Measurements from ENCODE around the gene DYNC2H1. TPM values are rescaled to one million over a fixed set of nuclear protein-coding genes. Genes with fewer than 3 reads are reported as not detected.

The DYNC2H1 gene
- total RNA-seq, 1 donor from 2014 or later = 17.2 TPM

GRCh38 chr11:103499710-103500340 is 390.6 kb downstream of the DYNC2H1 start:
- no peak overlapping the region for H3K4me3 ChIP-seq (ENCODE audit: insufficient read depth, low read depth, low read length)
- no peaks in the 10 kb centered on the region for H3K9me3 ChIP-seq (ENCODE audit: insufficient read depth, low read depth, low read length)
- H3K79me2 ChIP-seq (ENCODE audit: insufficient read depth, low read length) = no peaks in the 10 kb centered on the region
- H3K4me2 ChIP-seq (ENCODE audit: low read length) = no peak overlapping the region
- no peak for DNase-seq (ENCODE audit: low read depth)
- Mint-ChIP-seq H3K27me3 (ENCODE audit: low read depth, unreplicated experiment) (no peaks in the 10 kb centered on the region), H3K36me3 (ENCODE audit: low read depth, unreplicated experiment) (no peaks in the 10 kb centered on the region), H3K4me3 (ENCODE audit: unreplicated experiment) (no peak overlapping the region), H3K27ac (ENCODE audit: unreplicated experiment) (no peak overlapping the region), H3K4me1 (ENCODE audit: low read depth, unreplicated experiment) (no peaks in the 10 kb centered on the region), H3K9me3 (ENCODE audit: unreplicated experiment) (peaks cover 5% of the 10 kb centered on the region)
- H2AFZ ChIP-seq (ENCODE audit: low read depth, low read length) = no peak overlapping the region
- H3K27ac ChIP-seq (ENCODE audit: low read depth, low read length) = no peak overlapping the region
- no peak overlapping the region for H3K9ac ChIP-seq (ENCODE audit: low read length)
- no peaks in the 10 kb centered on the region for H3K27me3 ChIP-seq (ENCODE audit: insufficient read depth, low read length)
- H3K36me3 ChIP-seq (ENCODE audit: insufficient read depth, low read length) = no peaks in the 10 kb centered on the region
- TF ChIP-seq CTCF (IDR thresholded peaks at IDR 0.05; ENCODE audit: insufficient read depth, low read depth, low read length) = no peak
- H4K20me1 ChIP-seq (ENCODE audit: insufficient read depth, low read length) = no peaks in the 10 kb centered on the region
- FAIRE-seq = no peak
- no peaks in the 10 kb centered on the region for H3K4me1 ChIP-seq (ENCODE audit: insufficient read depth, low read length)

GRCh38 chr11:103515283-103515682 is 406.1 kb downstream of the DYNC2H1 start:
- H3K4me3 Mint-ChIP-seq (ENCODE audit: unreplicated experiment) = no peak overlapping the region
- H3K27me3 ChIP-seq (ENCODE audit: insufficient read depth, low read length) = no peaks in the 10 kb centered on the region
- no peak for TF ChIP-seq EZH2 (IDR thresholded peaks at IDR 0.05; ENCODE audit: insufficient read depth, low read length)
- H3K9ac ChIP-seq (ENCODE audit: low read length) = no peak overlapping the region
- H3K4me2 ChIP-seq (ENCODE audit: low read length) = no peak overlapping the region
- peaks cover 2% of the 10 kb centered on the region for H3K4me1 Mint-ChIP-seq (ENCODE audit: low read depth, unreplicated experiment)
- H3K27ac Mint-ChIP-seq (ENCODE audit: unreplicated experiment) = no peak overlapping the region
- FAIRE-seq (no peak), DNase-seq (ENCODE audit: low read depth) (no peak)
- no peak overlapping the region for H2AFZ ChIP-seq (ENCODE audit: low read depth, low read length)
- H3K9me3 ChIP-seq (ENCODE audit: insufficient read depth, low read depth, low read length) = no peaks in the 10 kb centered on the region
- no peaks in the 10 kb centered on the region for H3K4me1 ChIP-seq (ENCODE audit: insufficient read depth, low read length)
- H3K36me3 Mint-ChIP-seq (ENCODE audit: low read depth, unreplicated experiment) = no peaks in the 10 kb centered on the region
- no peaks in the 10 kb centered on the region for H3K27me3 Mint-ChIP-seq (ENCODE audit: low read depth, unreplicated experiment)
- no peaks in the 10 kb centered on the region for H3K9me3 Mint-ChIP-seq (ENCODE audit: unreplicated experiment)
- no peaks in the 10 kb centered on the region for H3K79me2 ChIP-seq (ENCODE audit: insufficient read depth, low read length)
- H3K36me3 ChIP-seq (ENCODE audit: insufficient read depth, low read length) = no peaks in the 10 kb centered on the region
- H4K20me1 ChIP-seq (ENCODE audit: insufficient read depth, low read length) = no peaks in the 10 kb centered on the region
- no peak overlapping the region for H3K27ac ChIP-seq (ENCODE audit: low read depth, low read length)
- H3K4me3 ChIP-seq (ENCODE audit: insufficient read depth, low read depth, low read length) = no peak overlapping the region

DNA sequence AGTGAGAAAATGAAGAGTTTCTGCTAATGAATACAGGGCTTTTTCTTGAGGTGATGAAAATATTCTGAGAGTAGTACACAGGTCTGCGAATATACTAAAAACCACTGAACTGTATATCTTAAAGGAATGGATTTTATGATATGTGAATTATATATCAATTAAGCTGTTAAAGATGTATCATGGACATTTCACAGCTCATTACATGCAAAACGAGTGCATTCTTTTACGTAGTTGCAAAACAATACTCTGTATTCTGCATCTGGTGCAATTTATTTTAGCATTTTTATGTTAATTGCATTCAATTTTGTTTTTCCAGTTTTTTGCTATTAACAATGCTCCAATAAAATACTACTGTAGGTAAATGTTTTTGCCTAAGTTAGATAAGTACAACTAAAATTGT is 411.6 kb downstream of the DYNC2H1 start:
- Histone ChIP-seq H3K36me3 (ENCODE audit: insufficient read depth, low read length) (no peaks in the 10 kb centered on the region), H3K4me1 (ENCODE audit: insufficient read depth, low read length) (peaks cover 9% of the 10 kb centered on the region), H3K4me3 (ENCODE audit: insufficient read depth, low read depth, low read length) (no peak overlapping the region), H3K27me3 (ENCODE audit: insufficient read depth, low read length) (no peaks in the 10 kb centered on the region), H3K4me2 (ENCODE audit: low read length) (no peak overlapping the region), H3K9ac (ENCODE audit: low read length) (no peak overlapping the region), H4K20me1 (ENCODE audit: insufficient read depth, low read length) (no peaks in the 10 kb centered on the region), H3K9me3 (ENCODE audit: insufficient read depth, low read depth, low read length) (no peaks in the 10 kb centered on the region), H3K27ac (ENCODE audit: low read depth, low read length) (no peak overlapping the region), H3K79me2 (ENCODE audit: insufficient read depth, low read length) (no peaks in the 10 kb centered on the region), H2AFZ (ENCODE audit: low read depth, low read length) (no peak overlapping the region)
- TF ChIP-seq EZH2 (IDR thresholded peaks at IDR 0.05; ENCODE audit: insufficient read depth, low read length) = no peak
- TF ChIP-seq CTCF (IDR thresholded peaks at IDR 0.05; ENCODE audit: insufficient read depth, low read depth, low read length) = no peak
- H3K36me3 Mint-ChIP-seq (ENCODE audit: low read depth, unreplicated experiment) = no peaks in the 10 kb centered on the region
- H3K27me3 Mint-ChIP-seq (ENCODE audit: low read depth, unreplicated experiment) = no peaks in the 10 kb centered on the region
- H3K27ac Mint-ChIP-seq (ENCODE audit: unreplicated experiment) = no peak overlapping the region
- no peak for FAIRE-seq
- H3K9me3 Mint-ChIP-seq (ENCODE audit: unreplicated experiment) = no peaks in the 10 kb centered on the region
- peaks cover 16% of the 10 kb centered on the region for H3K4me1 Mint-ChIP-seq (ENCODE audit: low read depth, unreplicated experiment)
- no peak for DNase-seq (ENCODE audit: low read depth)
- H3K4me3 Mint-ChIP-seq (ENCODE audit: unreplicated experiment) = no peak overlapping the region
